AG09309 (cell line): ENCODE data around the gene PRKRA.

Source experiments
- DNase-seq: peaks from one replicate; pipeline ENCODE4 v3.0.0-alpha.2; 2010; ENCODE audit warnings: low read depth
- H3K4me3 ChIP-seq: 2 replicates; pipeline ENCODE4 v1.5.1; 2011; ENCODE audit warnings: mild to moderate bottlenecking, low read depth, low read length, moderate library complexity; ENCODE audit not compliant: control insufficient read depth
- TF ChIP-seq, protein P1 (sequence below): IDR thresholded peaks from 2 replicates; pipeline ENCODE4 v1.5.1; 2011; ENCODE audit warnings: mild to moderate bottlenecking, low read depth, low read length, inconsistent platforms; ENCODE audit not compliant: insufficient read depth, control insufficient read depth; ENCODE audit errors: missing control alignments

Gene PRKRA

GRCh38 chr2:178383718-178384117 is 67.3 kb downstream of the PRKRA start:
- DNase-seq, result no peak
- no peak overlapping the region for H3K4me3 ChIP-seq
- TF ChIP-seq, protein P1, sequence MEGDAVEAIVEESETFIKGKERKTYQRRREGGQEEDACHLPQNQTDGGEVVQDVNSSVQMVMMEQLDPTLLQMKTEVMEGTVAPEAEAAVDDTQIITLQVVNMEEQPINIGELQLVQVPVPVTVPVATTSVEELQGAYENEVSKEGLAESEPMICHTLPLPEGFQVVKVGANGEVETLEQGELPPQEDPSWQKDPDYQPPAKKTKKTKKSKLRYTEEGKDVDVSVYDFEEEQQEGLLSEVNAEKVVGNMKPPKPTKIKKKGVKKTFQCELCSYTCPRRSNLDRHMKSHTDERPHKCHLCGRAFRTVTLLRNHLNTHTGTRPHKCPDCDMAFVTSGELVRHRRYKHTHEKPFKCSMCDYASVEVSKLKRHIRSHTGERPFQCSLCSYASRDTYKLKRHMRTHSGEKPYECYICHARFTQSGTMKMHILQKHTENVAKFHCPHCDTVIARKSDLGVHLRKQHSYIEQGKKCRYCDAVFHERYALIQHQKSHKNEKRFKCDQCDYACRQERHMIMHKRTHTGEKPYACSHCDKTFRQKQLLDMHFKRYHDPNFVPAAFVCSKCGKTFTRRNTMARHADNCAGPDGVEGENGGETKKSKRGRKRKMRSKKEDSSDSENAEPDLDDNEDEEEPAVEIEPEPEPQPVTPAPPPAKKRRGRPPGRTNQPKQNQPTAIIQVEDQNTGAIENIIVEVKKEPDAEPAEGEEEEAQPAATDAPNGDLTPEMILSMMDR, result no peak
